WTC11 (cell line): ENCODE results near the gene TDRD9.

Experiments used
- NFYB ChIP-seq: sonication (generic); formaldehyde crosslinking; conservative IDR thresholded peaks from 2 replicates; pipeline ENCODE4 v1.8.0; 2022; ENCODE audit warnings: low read depth, missing genetic modification reagents
- TCF7 ChIP-seq: sonication (generic); formaldehyde crosslinking; IDR thresholded peaks from 2 replicates; pipeline ENCODE4 v1.8.0; 2022; ENCODE audit warnings: mild to moderate bottlenecking, low read depth, missing genetic modification reagents, moderate library complexity
- TF ChIP-seq, protein P1 (sequence below): fragments of 200-600 bp; IDR thresholded peaks from 2 replicates; pipeline ENCODE4 v1.8.0; 2022; ENCODE audit warnings: antibody characterized with exemption
- TF ChIP-seq, protein P2 (sequence below): sonication (generic); formaldehyde crosslinking; IDR thresholded peaks from 2 replicates; pipeline ENCODE4 v1.8.1; 2023; ENCODE audit warnings: mild to moderate bottlenecking, missing genetic modification reagents, moderate library complexity
- TF ChIP-seq, protein P3 (sequence below): sonication (generic); formaldehyde crosslinking; IDR thresholded peaks from 2 replicates; pipeline ENCODE4 v1.8.0; 2022; ENCODE audit warnings: mild to moderate bottlenecking, missing genetic modification reagents
- TF ChIP-seq, protein P4 (sequence below): sonication (generic); formaldehyde crosslinking; IDR thresholded peaks from 2 replicates; pipeline ENCODE4 v1.8.1; 2023; ENCODE audit warnings: mild to moderate bottlenecking, missing genetic modification reagents, moderate library complexity
- TF ChIP-seq, protein P5 (sequence below): sonication (generic); formaldehyde crosslinking; IDR thresholded peaks from 2 replicates; pipeline ENCODE4 v1.8.1; 2023; ENCODE audit warnings: mild to moderate bottlenecking, missing genetic modification reagents

DNA sequence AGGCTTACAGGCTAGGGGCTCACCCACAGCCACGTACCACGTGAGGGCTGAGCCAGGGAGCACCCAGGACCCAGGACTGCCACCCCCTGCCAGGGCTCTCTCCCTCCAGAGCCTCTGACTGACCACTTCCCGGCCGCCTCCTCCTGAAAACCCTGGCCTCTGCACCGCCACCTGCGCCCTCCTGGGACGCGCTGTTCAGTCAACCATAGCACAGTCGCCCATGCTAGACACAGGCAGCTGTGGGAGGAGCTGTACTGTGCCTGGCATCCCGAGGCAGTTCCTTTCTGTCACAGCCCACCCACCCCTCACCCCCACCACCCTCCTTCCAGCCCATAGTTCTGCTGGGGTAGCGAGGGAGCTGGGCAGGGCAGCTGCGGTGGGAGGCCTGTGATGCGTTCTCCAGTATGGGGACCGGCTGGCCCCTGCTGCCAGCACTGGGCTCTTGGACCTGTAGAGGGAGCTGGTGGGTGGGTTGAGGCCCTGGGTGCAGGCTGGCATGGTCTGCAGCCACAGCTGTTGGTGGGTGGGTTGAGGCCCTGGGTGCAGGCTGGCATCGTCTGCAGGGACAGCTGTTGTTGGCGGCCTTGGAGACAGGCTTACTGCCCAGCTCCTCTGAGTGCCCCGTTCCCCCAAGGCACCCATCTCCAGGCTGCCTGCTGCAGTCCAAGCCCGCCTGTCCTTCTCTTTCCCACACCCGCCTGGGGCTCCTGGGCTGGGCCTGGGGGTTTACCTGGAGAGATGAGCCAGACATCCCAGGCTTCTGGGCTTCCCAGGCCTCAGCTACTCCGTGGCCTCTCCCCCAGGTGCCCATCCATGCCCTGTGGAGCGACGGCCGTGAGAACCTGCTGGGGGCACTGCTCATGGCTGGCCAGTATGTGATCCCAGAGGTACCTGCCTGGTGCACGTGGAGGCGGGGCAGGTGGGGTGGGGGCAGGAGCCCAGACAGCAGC lies 168.8 kb downstream of the TDRD9 start:
- TF ChIP-seq NFYB (CRISPR knock-in tag) (no peak), TCF7 (CRISPR knock-in tag) (no peak)
- TF ChIP-seq, protein P1, sequence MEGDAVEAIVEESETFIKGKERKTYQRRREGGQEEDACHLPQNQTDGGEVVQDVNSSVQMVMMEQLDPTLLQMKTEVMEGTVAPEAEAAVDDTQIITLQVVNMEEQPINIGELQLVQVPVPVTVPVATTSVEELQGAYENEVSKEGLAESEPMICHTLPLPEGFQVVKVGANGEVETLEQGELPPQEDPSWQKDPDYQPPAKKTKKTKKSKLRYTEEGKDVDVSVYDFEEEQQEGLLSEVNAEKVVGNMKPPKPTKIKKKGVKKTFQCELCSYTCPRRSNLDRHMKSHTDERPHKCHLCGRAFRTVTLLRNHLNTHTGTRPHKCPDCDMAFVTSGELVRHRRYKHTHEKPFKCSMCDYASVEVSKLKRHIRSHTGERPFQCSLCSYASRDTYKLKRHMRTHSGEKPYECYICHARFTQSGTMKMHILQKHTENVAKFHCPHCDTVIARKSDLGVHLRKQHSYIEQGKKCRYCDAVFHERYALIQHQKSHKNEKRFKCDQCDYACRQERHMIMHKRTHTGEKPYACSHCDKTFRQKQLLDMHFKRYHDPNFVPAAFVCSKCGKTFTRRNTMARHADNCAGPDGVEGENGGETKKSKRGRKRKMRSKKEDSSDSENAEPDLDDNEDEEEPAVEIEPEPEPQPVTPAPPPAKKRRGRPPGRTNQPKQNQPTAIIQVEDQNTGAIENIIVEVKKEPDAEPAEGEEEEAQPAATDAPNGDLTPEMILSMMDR = no peak
- TF ChIP-seq, protein P2, sequence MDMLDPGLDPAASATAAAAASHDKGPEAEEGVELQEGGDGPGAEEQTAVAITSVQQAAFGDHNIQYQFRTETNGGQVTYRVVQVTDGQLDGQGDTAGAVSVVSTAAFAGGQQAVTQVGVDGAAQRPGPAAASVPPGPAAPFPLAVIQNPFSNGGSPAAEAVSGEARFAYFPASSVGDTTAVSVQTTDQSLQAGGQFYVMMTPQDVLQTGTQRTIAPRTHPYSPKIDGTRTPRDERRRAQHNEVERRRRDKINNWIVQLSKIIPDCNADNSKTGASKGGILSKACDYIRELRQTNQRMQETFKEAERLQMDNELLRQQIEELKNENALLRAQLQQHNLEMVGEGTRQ (CRISPR knock-in tag) = no peak
- TF ChIP-seq, protein P3, sequence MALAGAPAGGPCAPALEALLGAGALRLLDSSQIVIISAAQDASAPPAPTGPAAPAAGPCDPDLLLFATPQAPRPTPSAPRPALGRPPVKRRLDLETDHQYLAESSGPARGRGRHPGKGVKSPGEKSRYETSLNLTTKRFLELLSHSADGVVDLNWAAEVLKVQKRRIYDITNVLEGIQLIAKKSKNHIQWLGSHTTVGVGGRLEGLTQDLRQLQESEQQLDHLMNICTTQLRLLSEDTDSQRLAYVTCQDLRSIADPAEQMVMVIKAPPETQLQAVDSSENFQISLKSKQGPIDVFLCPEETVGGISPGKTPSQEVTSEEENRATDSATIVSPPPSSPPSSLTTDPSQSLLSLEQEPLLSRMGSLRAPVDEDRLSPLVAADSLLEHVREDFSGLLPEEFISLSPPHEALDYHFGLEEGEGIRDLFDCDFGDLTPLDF (CRISPR knock-in tag) = no peak
- TF ChIP-seq, protein P4, sequence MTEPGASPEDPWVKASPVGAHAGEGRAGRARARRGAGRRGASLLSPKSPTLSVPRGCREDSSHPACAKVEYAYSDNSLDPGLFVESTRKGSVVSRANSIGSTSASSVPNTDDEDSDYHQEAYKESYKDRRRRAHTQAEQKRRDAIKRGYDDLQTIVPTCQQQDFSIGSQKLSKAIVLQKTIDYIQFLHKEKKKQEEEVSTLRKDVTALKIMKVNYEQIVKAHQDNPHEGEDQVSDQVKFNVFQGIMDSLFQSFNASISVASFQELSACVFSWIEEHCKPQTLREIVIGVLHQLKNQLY (CRISPR knock-in tag) = no peak
- TF ChIP-seq, protein P5, sequence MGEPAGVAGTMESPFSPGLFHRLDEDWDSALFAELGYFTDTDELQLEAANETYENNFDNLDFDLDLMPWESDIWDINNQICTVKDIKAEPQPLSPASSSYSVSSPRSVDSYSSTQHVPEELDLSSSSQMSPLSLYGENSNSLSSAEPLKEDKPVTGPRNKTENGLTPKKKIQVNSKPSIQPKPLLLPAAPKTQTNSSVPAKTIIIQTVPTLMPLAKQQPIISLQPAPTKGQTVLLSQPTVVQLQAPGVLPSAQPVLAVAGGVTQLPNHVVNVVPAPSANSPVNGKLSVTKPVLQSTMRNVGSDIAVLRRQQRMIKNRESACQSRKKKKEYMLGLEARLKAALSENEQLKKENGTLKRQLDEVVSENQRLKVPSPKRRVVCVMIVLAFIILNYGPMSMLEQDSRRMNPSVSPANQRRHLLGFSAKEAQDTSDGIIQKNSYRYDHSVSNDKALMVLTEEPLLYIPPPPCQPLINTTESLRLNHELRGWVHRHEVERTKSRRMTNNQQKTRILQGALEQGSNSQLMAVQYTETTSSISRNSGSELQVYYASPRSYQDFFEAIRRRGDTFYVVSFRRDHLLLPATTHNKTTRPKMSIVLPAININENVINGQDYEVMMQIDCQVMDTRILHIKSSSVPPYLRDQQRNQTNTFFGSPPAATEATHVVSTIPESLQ (CRISPR knock-in tag) = no peak
